Fibroblast of villous mesenchyme (primary cell): ENCODE results near the gene RCE1. TPM values are rescaled to one million over a fixed set of nuclear protein-coding genes. Genes with fewer than 3 reads are reported as not detected.

ENCODE experiments used
- DNase-seq: peaks from one replicate; pipeline ENCODE4 v3.0.0-alpha.2; 2010; ENCODE audit warnings: low read depth
- H3K4me3 ChIP-seq: 2 replicates; pipeline ENCODE4 v1.5.1; 2011; ENCODE audit warnings: low read depth, mild to moderate bottlenecking, low read length
- CTCF ChIP-seq: IDR thresholded peaks from 2 replicates; pipeline ENCODE4 v1.5.1; 2012; ENCODE audit warnings: low read depth, mild to moderate bottlenecking, low read length; ENCODE audit not compliant: insufficient read depth
- total RNA-seq: library from RNA; depleted of rRNA; stranded (reverse); fragments of >200 nt; gene quantifications from 2 replicates; pipeline ENCODE4 v1.2.3, GENCODE V29; 2012

The RCE1 gene
- total RNA-seq, 1 donor: 11.7 TPM

- TF ChIP-seq CTCF: no peak
- peak overlapping the region; percentile 95 for H3K4me3 ChIP-seq
- DNase-seq: no peak
Measured at GRCh38 chr11:66844496-66845142, 1.4 kb downstream of the RCE1 start.

DNA sequence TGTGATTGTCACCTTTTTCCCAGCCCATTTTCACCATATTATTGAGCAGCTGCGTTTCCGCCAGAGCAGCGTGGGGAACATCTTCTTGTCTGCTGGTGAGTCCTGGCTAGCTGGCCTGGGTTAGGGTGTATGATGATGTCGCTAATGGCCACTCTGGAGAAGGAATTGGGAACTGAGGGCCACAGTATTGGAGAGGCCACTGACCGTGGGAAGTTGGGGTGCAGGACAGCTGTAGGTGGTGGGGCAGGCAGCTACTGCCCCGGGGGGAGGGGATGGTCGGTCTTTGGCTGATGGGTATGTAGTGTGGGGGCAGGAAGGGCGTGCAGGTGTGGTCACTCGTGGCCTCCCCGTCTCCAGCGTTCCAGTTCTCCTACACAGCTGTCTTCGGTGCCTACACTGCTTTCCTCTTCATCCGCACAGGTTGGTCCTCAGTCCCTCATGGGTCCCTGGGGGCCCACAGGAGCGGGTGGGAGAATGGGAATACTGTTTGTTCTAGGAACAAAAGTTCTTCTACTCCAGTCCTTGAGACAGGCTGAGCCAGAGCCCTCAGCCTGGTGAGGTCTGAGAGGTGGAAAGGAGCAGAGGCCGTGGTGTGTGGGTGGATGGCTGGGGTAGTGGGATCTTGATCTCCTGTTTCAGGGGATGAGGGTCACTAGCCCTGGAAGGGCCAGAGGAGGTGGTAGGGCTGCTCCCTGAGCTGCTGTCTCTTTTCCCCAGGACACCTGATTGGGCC lies 2.1 kb downstream of the RCE1 start:
- DNase-seq: no peak
- no peak for TF ChIP-seq CTCF
- no peak overlapping the region for H3K4me3 ChIP-seq

GRCh38 chr11:66845876-66846212 lies 2.6 kb downstream of the RCE1 start:
- DNase-seq: no peak
- H3K4me3 ChIP-seq: no peak overlapping the region
- TF ChIP-seq CTCF: no peak

DNA sequence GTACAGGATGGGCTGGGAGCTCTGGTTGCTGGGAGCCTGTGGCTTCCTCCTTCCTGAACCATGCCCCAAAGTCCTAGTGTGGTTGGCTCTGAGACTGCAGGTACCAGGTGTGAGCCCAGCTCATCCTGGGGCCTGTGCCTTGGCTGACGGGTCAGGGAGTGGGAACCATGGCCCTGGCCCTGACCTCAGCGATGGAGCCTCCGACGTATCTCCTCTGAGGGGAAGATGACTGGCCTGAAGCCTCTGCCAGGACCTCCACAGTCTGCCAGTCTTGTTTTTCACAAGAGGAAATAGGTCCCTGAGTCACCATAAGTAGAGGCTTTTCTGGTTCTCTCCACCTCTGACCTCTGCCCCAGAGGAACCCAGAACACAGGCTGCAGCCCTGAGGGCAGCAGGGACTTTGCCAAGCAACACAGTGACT lies 3.4 kb downstream of the RCE1 start:
- no peak for DNase-seq
- TF ChIP-seq CTCF: no peak
- H3K4me3 ChIP-seq: no peak overlapping the region

DNA sequence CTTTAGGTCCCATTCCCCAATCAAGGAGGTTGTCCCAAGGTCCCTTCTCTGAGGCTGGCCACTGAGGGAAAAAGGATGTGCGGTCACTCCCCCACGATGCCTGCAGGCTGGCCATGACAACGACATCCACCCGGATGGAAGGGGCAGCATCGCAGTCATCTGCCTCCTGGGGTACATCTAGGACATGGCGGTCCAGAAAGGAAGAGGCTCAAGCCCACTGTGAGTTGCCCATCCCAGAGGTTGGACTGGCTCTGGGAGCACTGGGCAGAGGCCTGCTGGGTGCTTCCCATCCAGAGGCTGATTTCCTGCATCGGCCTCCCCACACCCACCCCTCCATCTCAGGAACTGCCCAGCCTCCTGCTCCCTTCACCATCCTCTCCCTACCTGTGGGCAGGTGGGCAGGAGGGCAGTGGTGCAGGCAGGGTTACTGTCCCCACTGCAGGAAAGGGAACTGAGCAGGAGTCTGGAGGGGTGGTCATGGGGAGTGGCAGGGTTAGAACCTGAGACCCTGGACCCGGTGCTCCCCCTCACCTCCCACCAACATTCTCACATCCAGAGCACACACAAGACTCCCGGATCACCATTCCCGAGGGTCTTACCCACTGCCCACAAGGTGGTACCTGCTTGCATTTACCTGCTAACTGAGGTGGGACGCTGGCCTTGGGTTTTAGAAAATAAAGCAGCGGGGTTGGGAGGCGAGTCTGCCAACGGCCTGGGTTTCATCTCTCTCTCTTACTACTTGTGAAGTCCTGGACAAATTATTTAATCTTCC lies 4.4 kb downstream of the RCE1 start:
- no peak for DNase-seq
- no peak for TF ChIP-seq CTCF
- H3K4me3 ChIP-seq: no peak overlapping the region

DNA sequence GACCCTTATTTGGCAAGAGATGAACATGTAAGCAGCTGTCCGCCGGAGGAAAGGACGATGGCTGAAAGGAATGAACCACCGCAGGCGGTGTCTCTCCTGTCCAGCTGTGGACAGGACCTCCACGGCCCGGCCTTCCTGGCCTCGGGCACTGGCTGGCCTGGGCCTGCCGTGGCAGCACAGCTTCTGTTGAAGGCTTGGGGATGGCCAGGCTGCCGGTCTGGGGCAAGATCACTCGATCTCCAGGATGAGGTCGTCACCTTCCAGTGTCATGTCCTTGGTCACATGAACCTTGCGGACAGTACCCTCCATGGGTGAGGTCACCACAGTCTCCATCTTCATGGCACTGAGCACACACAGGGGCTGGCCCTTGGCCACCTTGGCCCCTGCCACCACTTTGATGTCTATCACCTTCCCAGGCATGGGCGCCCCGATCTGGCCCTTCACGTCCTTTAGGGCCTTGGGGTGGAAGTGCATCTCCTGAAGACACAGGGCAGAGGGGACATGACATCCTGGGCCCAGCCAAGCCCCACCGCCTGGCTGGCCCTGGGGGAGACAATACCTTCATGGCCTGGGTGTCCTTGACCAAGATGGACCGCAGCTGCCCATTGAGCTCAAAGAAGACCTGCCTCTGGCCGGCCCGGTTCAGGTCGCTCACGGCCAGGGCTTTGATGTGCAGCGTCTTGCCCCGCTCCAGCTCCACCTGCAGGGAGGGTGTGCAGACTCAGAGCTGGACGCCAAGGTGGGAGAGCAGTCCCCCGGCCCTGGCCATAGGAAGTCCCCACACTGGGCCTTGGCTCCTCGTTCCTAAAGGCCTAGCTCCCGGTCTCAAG lies 5.6 kb downstream of the RCE1 start:
- DNase-seq: no peak
- no peak overlapping the region for H3K4me3 ChIP-seq
- no peak for TF ChIP-seq CTCF
